GM15510 (cell line): ENCODE data around the gene POLR3K.

Source experiments
- POLR2A ChIP-seq: IDR thresholded peaks from 3 replicates; pipeline ENCODE4 v1.6.1; 2011; ENCODE audit warnings: borderline replicate concordance; ENCODE audit not compliant: insufficient read length; ENCODE audit errors: extremely low read depth

POLR3K gene

DNA sequence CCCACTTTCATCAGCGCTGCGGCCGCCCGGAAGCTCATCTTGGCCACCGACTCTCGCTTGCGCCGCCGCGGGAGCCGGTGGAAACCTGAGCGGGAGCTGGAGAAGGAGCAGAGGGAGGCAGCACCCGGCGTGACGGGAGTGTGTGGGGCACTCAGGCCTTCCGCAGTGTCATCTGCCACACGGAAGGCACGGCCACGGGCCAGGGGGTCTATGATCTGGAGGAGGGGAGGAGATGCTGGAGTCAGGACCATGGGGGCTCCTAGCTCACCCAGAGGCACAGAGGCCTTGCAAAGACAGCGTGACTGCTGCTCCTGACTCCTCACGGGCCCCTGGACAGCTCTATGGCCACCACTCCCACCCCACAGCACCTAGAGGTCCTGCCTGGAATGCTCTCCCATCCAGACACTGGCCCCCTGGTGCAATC lies 9.6 kb upstream of the POLR3K start:
- TF ChIP-seq POLR2A, result no peak

- no peak for TF ChIP-seq POLR2A
These were observed 9.0 kb upstream of the POLR3K start for GRCh38 chr16:62283-62967.

GRCh38 chr16:61879-62281 lies 8.5 kb upstream of the POLR3K start:
- no peak for TF ChIP-seq POLR2A

DNA sequence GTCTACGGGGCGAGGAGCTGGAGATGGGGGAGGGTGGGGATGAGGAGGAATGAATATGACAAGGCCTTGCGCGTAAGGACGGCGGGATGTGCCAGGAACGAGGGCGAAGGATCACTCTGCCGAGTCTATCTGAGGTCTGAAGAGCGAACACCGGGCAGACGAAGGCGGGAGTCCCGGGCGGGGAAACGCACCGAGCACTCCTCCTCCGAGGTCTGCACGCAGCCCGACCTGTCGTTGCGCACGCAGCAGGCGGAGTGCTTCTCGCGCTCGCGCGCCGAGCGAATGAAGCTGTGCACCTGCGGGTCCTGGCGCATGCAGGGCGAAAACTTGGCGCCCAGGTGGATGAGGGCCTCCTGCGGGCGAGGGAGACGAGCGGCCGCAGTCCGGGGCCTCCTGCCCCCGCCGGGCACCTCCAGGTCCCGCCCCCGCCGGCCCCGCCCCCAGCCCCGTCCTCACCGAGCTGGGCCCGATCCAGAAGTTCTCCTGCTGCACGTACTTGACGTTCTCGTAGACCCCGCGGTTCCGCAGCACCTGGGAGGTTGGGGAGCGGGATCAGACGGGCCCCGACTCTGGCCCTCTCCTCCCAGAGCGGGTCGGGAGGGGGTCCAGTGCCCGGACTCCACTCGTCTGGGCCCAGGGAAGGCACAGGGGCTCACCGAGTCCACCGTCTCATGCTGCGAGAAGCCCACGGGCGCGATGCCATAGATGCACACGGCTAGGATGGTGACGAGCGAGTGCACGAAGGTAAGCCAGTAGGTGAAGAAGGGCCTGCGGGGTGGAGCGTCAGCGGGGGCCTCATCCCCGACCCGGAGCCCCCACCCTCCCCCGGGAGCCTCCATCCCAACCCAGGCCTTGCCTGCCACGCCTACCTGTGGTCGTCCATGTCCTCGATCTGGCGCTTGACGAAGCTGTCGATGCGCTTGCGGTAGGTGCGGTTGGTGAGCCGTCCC lies 7.8 kb upstream of the POLR3K start:
- TF ChIP-seq POLR2A, result no peak

GRCh38 chr16:60166-60565 lies 6.8 kb upstream of the POLR3K start:
- TF ChIP-seq POLR2A, result no peak

DNA sequence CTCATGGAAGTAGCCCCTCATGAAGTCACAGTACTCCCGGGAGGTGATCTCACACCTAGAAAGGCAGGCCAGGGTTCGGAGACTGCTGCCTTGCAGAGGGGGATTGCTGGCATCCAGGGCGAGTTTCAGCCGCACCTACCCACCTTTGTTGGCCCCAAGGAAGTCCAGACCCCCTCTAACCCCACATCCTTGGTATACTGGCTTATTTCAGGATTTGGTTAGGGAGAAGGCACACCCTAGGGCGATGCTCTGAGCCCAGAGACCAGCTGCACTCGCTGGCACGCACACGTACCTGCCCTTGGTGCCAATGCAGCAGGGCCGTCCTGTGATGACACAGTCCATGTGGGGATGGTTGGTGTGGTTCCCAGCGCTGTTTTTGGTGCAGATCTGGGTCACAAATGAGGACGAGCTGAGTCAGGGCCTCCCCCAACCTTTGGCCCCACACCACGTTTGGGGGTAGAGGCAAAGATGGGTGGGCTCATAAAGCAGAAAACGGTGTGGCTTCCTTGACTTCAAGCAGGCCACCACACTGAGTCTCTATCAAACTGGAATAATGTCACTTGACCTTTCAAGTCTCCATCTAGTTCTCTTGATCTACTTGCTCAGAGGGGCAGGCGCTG lies 6.1 kb upstream of the POLR3K start:
- no peak for TF ChIP-seq POLR2A

DNA sequence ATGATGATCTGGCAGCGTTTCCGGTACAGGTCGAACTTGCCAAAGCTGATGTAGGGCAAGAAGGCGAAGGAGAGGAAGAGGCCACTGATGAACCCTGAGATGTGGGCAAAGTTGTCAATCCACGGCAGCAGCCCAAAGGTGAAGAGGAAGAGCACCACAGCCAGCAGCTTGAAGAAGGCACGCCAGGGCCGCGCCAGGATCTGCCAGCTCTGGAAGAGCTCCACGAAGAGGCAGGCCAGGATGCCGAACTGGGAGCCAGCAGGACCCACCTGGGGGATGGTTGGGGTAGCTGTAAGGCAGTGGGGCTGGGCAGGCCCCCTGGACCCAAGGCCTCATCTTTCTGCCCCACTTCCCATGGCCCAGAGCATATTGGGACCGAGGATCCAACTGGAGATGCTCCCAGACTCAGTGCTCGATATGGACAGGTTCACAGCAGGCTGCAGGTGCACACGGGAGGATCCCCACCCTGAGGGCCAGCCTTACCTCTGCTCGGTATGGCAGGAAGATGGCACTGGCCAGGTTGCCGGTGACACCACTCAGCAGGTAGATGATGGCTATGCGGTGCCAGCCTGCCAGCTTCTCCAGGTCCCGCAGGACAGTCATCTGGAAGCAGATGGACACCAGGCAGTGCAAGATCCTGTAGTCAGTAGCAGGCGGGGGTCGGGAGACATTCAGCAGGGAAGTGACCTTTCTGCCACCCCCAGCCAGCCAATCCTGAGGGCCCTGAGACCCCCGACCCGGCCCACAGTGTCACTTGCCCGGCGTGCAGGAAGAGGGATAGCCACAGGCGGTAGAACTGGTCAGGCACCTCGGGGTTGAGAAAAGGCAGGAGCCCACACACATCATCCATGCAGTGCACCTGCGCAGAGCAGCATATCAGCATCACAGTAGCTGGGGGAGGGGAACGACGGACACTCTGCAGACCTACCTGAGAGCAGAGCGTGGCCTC lies 5.4 kb upstream of the POLR3K start:
- TF ChIP-seq POLR2A, result no peak

DNA sequence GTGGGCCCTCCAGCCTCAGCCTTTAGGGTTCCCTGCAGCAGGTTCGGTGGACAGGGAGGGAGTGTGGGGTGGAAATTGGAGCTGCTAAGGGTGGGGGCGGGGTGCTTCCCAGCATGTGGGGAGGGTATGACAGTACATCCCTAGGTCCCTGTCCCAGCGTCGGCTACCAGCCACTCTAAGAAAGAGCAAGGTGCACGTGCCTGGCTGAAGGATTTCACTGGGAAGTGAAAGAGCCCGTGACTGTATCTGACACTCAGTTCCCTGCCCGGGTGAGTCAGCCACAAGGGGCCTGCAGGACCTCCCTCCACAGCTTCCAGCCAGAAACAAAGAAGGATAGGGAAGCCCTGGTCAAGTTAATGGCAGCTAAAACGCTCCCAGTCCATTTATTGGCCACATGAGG lies 4.3 kb upstream of the POLR3K start:
- TF ChIP-seq POLR2A, result no peak

- no peak for TF ChIP-seq POLR2A
These were observed 3.0 kb upstream of the POLR3K start for GRCh38 chr16:56231-56927.

- TF ChIP-seq POLR2A, result no peak
These were observed 2.2 kb upstream of the POLR3K start for GRCh38 chr16:55571-56136.

DNA sequence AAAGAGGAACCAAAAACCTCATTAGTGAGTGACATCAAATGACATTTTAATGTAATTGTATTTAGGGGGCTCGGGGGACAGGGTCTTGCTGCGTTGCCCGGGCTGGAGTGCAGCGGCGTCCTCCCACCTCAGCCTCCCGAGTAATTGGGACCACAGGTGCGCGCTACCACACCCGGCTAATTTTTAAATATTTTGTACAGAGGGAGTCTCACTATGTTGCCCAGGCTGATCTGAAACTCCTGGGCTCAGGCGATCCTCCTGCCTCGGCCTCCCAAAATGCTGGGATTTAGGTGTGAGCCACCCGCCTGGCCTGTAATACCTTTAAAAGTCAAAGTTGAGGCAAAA lies 801 bp upstream of the POLR3K start:
- TF ChIP-seq POLR2A, result no peak

- TF ChIP-seq POLR2A, result no peak
These were observed 2.4 kb downstream of the POLR3K start for GRCh38 chr16:50769-51591.

- TF ChIP-seq POLR2A, result no peak
These were observed 6.2 kb downstream of the POLR3K start for GRCh38 chr16:47234-47633.

- no peak for TF ChIP-seq POLR2A
These were observed 8.0 kb downstream of the POLR3K start for GRCh38 chr16:45454-45853.

- TF ChIP-seq POLR2A, result no peak
These were observed 8.8 kb downstream of the POLR3K start for GRCh38 chr16:44655-45054.
